ENCODE results near the gene SLC25A20.

Gene SLC25A20, protein sequence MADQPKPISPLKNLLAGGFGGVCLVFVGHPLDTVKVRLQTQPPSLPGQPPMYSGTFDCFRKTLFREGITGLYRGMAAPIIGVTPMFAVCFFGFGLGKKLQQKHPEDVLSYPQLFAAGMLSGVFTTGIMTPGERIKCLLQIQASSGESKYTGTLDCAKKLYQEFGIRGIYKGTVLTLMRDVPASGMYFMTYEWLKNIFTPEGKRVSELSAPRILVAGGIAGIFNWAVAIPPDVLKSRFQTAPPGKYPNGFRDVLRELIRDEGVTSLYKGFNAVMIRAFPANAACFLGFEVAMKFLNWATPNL

GRCh38 chr3:48898383-48899234 lies at the start of gene SLC25A20:
Gene SLC25A20, minus strand, starts transcription at chr3:48898882. Its CDS starts 88 bp downstream, at chr3:48898794.
- no peak for TF ChIP-seq EZH2 (IDR thresholded peaks at IDR 0.05; ENCODE audit: borderline replicate concordance, low read depth, low read length, severe bottlenecking)
- no peak for TF ChIP-seq CTCF (IDR thresholded peaks at IDR 0.05; ENCODE audit: borderline replicate concordance, extremely low read depth, low read length, poor library complexity, severe bottlenecking)
- Histone ChIP-seq H3K9me3 (ENCODE audit: insufficient read depth, low read length, severe bottlenecking) (no peaks in the 10 kb centered on the region), H4K20me1 (ENCODE audit: insufficient read depth, low read length) (no peaks in the 10 kb centered on the region), H3K9ac (ENCODE audit: low read depth, low read length) (peak within 1 kb of the TSS; percentile 60), H3K27me3 (ENCODE audit: insufficient read depth, low read length, poor library complexity) (no peaks in the 10 kb centered on the region), H3K27ac (ENCODE audit: low read length) (peak within 1 kb of the TSS; percentile 79), H3K36me3 (ENCODE audit: insufficient read depth, low read length) (no peaks in the 10 kb centered on the region), H2AFZ (ENCODE audit: low read depth, low read length) (peak within 1 kb of the TSS; percentile 85), H3K79me2 (ENCODE audit: insufficient read depth, low read length) (peaks cover 12% of the 10 kb centered on the region), H3K4me1 (ENCODE audit: insufficient read depth, low read length) (peaks cover 24% of the 10 kb centered on the region), H3K4me3 (ENCODE audit: low read depth in 1 of 2, low read length in 2 of 2) (peak within 1 kb of the TSS; percentile 30 to 73; a peak in 3 of 4 replicates), H3K4me2 (ENCODE audit: insufficient read depth, low read length) (peak within 1 kb of the TSS; percentile 92)
- DNase-seq = peak; percentile 93
- ATAC-seq (ENCODE audit: insufficient read depth, low read depth) = peak; percentile 96

DNA sequence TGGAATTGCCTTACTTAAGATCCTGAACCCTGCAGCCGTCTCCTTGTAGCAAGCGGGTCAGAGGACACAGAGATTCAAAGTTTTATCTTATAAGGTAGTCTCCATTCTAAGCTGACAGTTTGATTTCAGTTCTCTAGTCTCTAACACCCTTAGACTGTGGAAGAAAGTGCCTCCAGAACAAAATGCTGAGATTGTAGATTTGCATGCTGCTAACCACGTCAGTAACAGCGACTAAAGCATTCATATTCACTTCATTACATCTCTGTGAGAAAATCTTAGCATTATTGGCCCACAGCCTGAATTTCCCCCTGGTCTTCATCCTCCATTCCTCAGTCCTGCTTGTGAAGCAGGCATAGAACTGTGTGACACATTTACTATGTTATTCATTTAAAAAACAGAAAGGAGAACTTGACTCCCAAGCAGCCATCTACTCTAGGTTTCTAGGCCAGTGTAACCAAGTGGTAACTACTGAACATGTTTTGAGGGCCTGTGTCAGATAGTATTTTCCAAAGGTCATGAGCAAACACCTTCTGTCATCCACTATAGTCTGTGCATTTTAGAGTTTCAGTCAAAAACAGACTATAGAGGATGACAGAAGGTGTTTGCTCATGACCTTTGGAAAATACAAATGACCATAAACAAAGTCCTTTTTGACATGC lies 47.3 kb upstream of the SLC25A20 start:
- Histone ChIP-seq H3K27ac (ENCODE audit: low read length) (no peak overlapping the region), H2AFZ (ENCODE audit: low read depth, low read length) (no peak overlapping the region), H3K9ac (ENCODE audit: low read depth, low read length) (no peak overlapping the region), H3K27me3 (ENCODE audit: insufficient read depth, low read length, poor library complexity) (no peaks in the 10 kb centered on the region), H3K79me2 (ENCODE audit: insufficient read depth, low read length) (peaks cover 83% of the 10 kb centered on the region), H3K36me3 (ENCODE audit: insufficient read depth, low read length) (peaks cover 31% of the 10 kb centered on the region; the same call in 1 of the 2 replicates), H4K20me1 (ENCODE audit: insufficient read depth, low read length) (peaks cover 18% of the 10 kb centered on the region; the same call in 1 of the 2 replicates), H3K4me2 (ENCODE audit: insufficient read depth, low read length) (no peak overlapping the region), H3K4me3 (ENCODE audit: low read depth in 1 of 2, low read length in 2 of 2) (no peak overlapping the region), H3K4me1 (ENCODE audit: insufficient read depth, low read length) (no peaks in the 10 kb centered on the region), H3K9me3 (ENCODE audit: insufficient read depth, low read length, severe bottlenecking) (no peaks in the 10 kb centered on the region)
- DNase-seq = no peak
- TF ChIP-seq CTCF (IDR thresholded peaks at IDR 0.05; ENCODE audit: borderline replicate concordance, extremely low read depth, low read length, poor library complexity, severe bottlenecking) (no peak), EZH2 (IDR thresholded peaks at IDR 0.05; ENCODE audit: borderline replicate concordance, low read depth, low read length, severe bottlenecking) (no peak)
- ATAC-seq (ENCODE audit: insufficient read depth, low read depth) = no peak

DNA sequence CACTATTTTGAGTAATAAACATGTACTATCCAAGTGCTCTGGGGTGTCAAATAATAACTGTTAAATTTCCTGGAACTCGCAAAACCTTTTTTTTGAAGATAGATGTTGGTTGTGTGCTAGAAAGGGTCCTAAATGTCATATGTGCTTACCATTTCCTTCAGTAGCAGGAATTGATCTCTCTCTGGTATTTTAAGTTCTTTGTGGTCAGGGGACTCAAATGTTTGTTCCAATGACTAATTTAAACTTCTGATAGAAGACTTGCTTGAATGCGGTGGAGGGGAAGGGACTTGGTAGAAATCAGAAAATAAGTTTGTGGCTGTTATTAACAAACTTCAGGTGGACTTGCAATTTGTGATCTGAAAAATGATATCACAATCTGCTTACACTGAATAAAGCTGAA lies 46.8 kb upstream of the SLC25A20 start:
- no peaks in the 10 kb centered on the region for H3K27me3 ChIP-seq (ENCODE audit: insufficient read depth, low read length, poor library complexity)
- no peak overlapping the region for H3K9ac ChIP-seq (ENCODE audit: low read depth, low read length)
- H3K4me3 ChIP-seq (ENCODE audit: low read depth in 1 of 2, low read length in 2 of 2) = no peak overlapping the region
- no peaks in the 10 kb centered on the region for H3K9me3 ChIP-seq (ENCODE audit: insufficient read depth, low read length, severe bottlenecking)
- no peak overlapping the region for H3K27ac ChIP-seq (ENCODE audit: low read length)
- H3K4me1 ChIP-seq (ENCODE audit: insufficient read depth, low read length) = no peaks in the 10 kb centered on the region
- H3K79me2 ChIP-seq (ENCODE audit: insufficient read depth, low read length) = peaks cover 78% of the 10 kb centered on the region
- no peak for ATAC-seq (ENCODE audit: insufficient read depth, low read depth)
- DNase-seq = no peak
- H3K36me3 ChIP-seq (ENCODE audit: insufficient read depth, low read length) = peaks cover 31% of the 10 kb centered on the region; the same call in 1 of the 2 replicates
- H4K20me1 ChIP-seq (ENCODE audit: insufficient read depth, low read length) = peaks cover 18% of the 10 kb centered on the region; the same call in 1 of the 2 replicates
- H2AFZ ChIP-seq (ENCODE audit: low read depth, low read length) = no peak overlapping the region
- no peak overlapping the region for H3K4me2 ChIP-seq (ENCODE audit: insufficient read depth, low read length)
- no peak for TF ChIP-seq CTCF (IDR thresholded peaks at IDR 0.05; ENCODE audit: borderline replicate concordance, extremely low read depth, low read length, poor library complexity, severe bottlenecking)
- TF ChIP-seq EZH2 (IDR thresholded peaks at IDR 0.05; ENCODE audit: borderline replicate concordance, low read depth, low read length, severe bottlenecking) = no peak

All from DND-41 (cell line).